Rectal smooth muscle tissue (tissue), 1 donor: ENCODE data around the gene CIB1.
"Not testable (repeated sequence)": the region's sequence is repeated elsewhere in the genome, so short reads cannot be mapped to it uniquely, and the experiment has no call there.

Experiments used
- H3K27ac ChIP-seq: one replicate; pipeline ENCODE4 v1.7.0; 2013; ENCODE audit warnings: low read depth, low read length, inconsistent platforms
- H3K27me3 ChIP-seq: one replicate; pipeline ENCODE4 v1.7.0; 2013; ENCODE audit warnings: low read length; ENCODE audit not compliant: control insufficient read depth, insufficient read depth
- H3K36me3 ChIP-seq: one replicate; pipeline ENCODE4 v1.7.0; 2013; ENCODE audit warnings: low read length; ENCODE audit not compliant: control insufficient read depth, insufficient read depth
- H3K4me1 ChIP-seq: one replicate; pipeline ENCODE4 v1.7.0; 2013; ENCODE audit warnings: low read length; ENCODE audit not compliant: control insufficient read depth, insufficient read depth
- H3K4me3 ChIP-seq: one replicate; pipeline ENCODE4 v1.7.0; 2013; ENCODE audit warnings: low read length
- H3K9ac ChIP-seq: one replicate; pipeline ENCODE4 v1.7.0; 2013; ENCODE audit warnings: low read length

Gene CIB1

GRCh38 chr15:90233387-90234095 lies at the start of gene CIB1:
CIB1 (minus strand) TSS chr15:90233941; CDS start chr15:90233885, 56 bp downstream.
- peak within 1 kb of the TSS; percentile 80 for H3K9ac ChIP-seq
- H3K27ac ChIP-seq = peak within 1 kb of the TSS; percentile 88
- no peaks in the 10 kb centered on the region for H3K27me3 ChIP-seq
- H3K4me1 ChIP-seq = peaks cover 8% of the 10 kb centered on the region
- peaks cover 19% of the 10 kb centered on the region for H3K36me3 ChIP-seq
- peak within 1 kb of the TSS; percentile 79 for H3K4me3 ChIP-seq

GRCh38 chr15:90281637-90282036 lies 47.9 kb upstream of the CIB1 start:
- H3K9ac ChIP-seq, H3K36me3 ChIP-seq, H3K4me3 ChIP-seq, H3K4me1 ChIP-seq, H3K27me3 ChIP-seq, H3K27ac ChIP-seq: not testable (repeated sequence)

- not testable (repeated sequence) for H3K9ac ChIP-seq, H3K27me3 ChIP-seq, H3K36me3 ChIP-seq, H3K4me3 ChIP-seq, H3K4me1 ChIP-seq, H3K27ac ChIP-seq
Measured at GRCh38 chr15:90280743-90281142, 47.0 kb upstream of the CIB1 start.

- not testable (repeated sequence) for H3K27ac ChIP-seq, H3K4me3 ChIP-seq, H3K4me1 ChIP-seq, H3K36me3 ChIP-seq, H3K9ac ChIP-seq, H3K27me3 ChIP-seq
Measured at GRCh38 chr15:90278467-90278866, 44.7 kb upstream of the CIB1 start.

GRCh38 chr15:90271459-90272166 lies 37.9 kb upstream of the CIB1 start:
- no peaks in the 10 kb centered on the region for H3K27me3 ChIP-seq
- no peak overlapping the region for H3K27ac ChIP-seq
- no peak overlapping the region for H3K4me3 ChIP-seq
- no peak overlapping the region for H3K9ac ChIP-seq
- peaks cover 23% of the 10 kb centered on the region for H3K36me3 ChIP-seq
- H3K4me1 ChIP-seq = peaks cover 10% of the 10 kb centered on the region

GRCh38 chr15:90270502-90271150 lies 36.9 kb upstream of the CIB1 start:
- Histone ChIP-seq H3K4me3 (no peak overlapping the region), H3K36me3 (peaks cover 23% of the 10 kb centered on the region), H3K27me3 (no peaks in the 10 kb centered on the region), H3K4me1 (peaks cover 11% of the 10 kb centered on the region), H3K27ac (no peak overlapping the region), H3K9ac (no peak overlapping the region)

GRCh38 chr15:90268415-90268814 lies 34.7 kb upstream of the CIB1 start:
- peaks cover 18% of the 10 kb centered on the region for H3K4me1 ChIP-seq
- H3K36me3 ChIP-seq = peaks cover 23% of the 10 kb centered on the region
- no peaks in the 10 kb centered on the region for H3K27me3 ChIP-seq
- H3K27ac ChIP-seq = no peak overlapping the region
- no peak overlapping the region for H3K4me3 ChIP-seq
- H3K9ac ChIP-seq = no peak overlapping the region

DNA sequence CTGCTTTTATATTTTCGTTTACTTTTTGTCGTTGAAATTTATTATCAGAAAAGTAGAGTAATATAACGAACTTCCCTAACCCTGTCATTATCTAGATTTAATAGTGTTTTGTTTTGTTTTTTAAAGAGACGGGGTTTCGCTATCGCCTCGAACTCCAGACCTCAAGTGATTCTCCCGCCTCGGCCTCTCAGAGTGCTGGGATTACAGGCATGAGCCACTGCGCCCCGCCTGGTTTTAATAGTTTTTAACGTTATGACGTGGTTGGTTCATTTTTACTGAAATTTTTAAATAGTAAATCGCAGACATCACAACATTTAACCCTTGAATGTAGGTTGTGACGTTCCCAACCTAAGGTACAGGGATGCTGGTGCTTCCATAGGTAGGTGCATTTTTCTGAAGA lies 32.7 kb upstream of the CIB1 start:
- peaks cover 18% of the 10 kb centered on the region for H3K4me1 ChIP-seq
- peak overlapping the region; percentile 73 for H3K4me3 ChIP-seq
- H3K36me3 ChIP-seq = peaks cover 16% of the 10 kb centered on the region
- H3K9ac ChIP-seq = peak overlapping the region; percentile 26
- no peaks in the 10 kb centered on the region for H3K27me3 ChIP-seq
- peak overlapping the region; percentile 81 for H3K27ac ChIP-seq

DNA sequence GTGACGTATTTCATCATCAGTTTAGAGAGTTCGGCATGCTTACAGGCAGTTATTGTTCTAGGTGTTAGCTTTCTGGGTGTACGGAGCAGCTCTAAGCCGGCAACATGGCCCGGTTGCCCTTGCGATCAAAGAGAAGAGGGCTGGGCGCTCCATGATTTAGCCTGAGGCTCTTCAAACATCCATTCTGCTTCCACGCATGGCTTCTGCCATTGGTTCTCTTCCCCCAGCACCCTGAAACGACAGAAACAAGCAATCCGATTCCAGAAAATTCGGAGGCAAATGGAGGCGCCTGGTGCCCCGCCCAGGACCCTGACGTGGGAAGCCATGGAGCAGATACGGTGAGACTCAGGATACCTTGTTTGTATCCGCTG lies 32.3 kb upstream of the CIB1 start:
- peaks cover 11% of the 10 kb centered on the region for H3K36me3 ChIP-seq
- peak overlapping the region; percentile 73 for H3K4me3 ChIP-seq
- H3K9ac ChIP-seq = peak overlapping the region; percentile 26
- peaks cover 18% of the 10 kb centered on the region for H3K4me1 ChIP-seq
- H3K27ac ChIP-seq = peak overlapping the region; percentile 81
- no peaks in the 10 kb centered on the region for H3K27me3 ChIP-seq

- Histone ChIP-seq H3K27me3 (no peaks in the 10 kb centered on the region), H3K4me1 (peaks cover 18% of the 10 kb centered on the region), H3K27ac (peak within 1 kb of the TSS; percentile 81), H3K4me3 (peak within 1 kb of the TSS; percentile 73), H3K9ac (peak within 1 kb of the TSS; percentile 42), H3K36me3 (peaks cover 8% of the 10 kb centered on the region)
Measured at GRCh38 chr15:90265271-90266060, 31.7 kb upstream of the CIB1 start, which contains the start of gene NGRN. NGRN (plus strand) TSS chr15:90265672; CDS start chr15:90265713, 41 bp downstream.

DNA sequence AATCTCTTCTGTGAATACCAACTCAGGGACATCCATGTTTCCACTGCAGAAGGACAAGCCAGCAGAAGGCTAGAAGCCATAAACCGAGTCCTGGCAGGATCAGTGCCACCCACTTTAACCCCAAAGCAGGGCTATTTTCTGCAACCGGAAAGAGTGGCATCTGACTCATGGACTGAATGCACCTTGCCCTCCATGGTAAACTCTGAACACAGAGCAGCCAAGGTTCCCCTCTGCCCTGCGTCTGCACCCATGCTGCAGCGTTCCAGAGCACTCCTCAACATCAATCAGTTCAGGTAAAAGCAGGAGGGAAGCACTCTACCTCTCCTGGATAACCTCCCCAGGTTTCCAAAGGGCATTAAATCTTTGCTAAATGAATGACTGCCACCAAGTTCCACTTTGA lies 30.9 kb upstream of the CIB1 start:
- Histone ChIP-seq H3K9ac (peak overlapping the region; percentile 42), H3K4me3 (peak overlapping the region; percentile 73), H3K36me3 (peaks cover 3% of the 10 kb centered on the region), H3K4me1 (peaks cover 18% of the 10 kb centered on the region), H3K27me3 (no peaks in the 10 kb centered on the region), H3K27ac (peak overlapping the region; percentile 81)

DNA sequence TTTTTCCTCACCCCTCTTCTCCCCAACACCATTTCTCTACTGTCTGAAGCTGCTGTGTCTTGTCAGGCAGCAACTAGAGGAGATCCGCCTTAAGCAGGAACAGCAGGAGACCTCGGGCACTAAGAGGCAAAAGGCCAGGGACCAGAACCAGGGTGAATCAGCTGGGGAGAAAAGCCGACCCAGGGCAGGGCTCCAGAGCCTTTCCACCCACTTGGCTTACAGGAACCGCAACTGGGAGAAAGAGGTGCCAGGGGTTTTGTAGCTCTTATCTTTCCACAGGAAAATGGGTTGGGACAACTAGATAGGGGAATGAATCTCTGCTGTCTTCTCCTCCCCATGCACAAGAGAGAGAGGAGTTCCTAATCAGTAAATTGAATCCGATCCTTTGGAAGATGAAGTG lies 28.7 kb upstream of the CIB1 start:
- H3K36me3 ChIP-seq = no peaks in the 10 kb centered on the region
- H3K4me3 ChIP-seq = no peak overlapping the region
- no peak overlapping the region for H3K27ac ChIP-seq
- H3K9ac ChIP-seq = no peak overlapping the region
- no peaks in the 10 kb centered on the region for H3K27me3 ChIP-seq
- peaks cover 16% of the 10 kb centered on the region for H3K4me1 ChIP-seq
